HEK293 (cell line): ENCODE data around the gene PRKG1.
A peak's percentile ranks its signal among the peaks of the same experiment; 100 is the strongest.

Experiments
- KLF10 ChIP-seq: fragments of 450-650 bp; IDR thresholded peaks from 2 replicates; pipeline ENCODE4 v1.5.1; 2018; ENCODE audit warnings: missing biosample characterization, mild to moderate bottlenecking, missing genetic modification characterization
- MYNN ChIP-seq: fragments of 450-650 bp; formaldehyde crosslinking; IDR thresholded peaks from 2 replicates; pipeline ENCODE4 v1.5.1; 2016; ENCODE audit warnings: missing biosample characterization, missing genetic modification characterization, borderline replicate concordance
- OVOL3 ChIP-seq: fragments of 450-650 bp; formaldehyde crosslinking; IDR thresholded peaks from 2 replicates; pipeline ENCODE4 v1.5.1; 2016; ENCODE audit warnings: missing biosample characterization, missing genetic modification characterization
- TCF7L2 ChIP-seq: IDR thresholded peaks from 2 replicates; pipeline ENCODE4 v1.6.1; 2011; ENCODE audit warnings: low read depth, mild to moderate bottlenecking, inconsistent platforms, low read length, moderate library complexity, borderline replicate concordance
- YY1 ChIP-seq: fragments of 450-650 bp; formaldehyde crosslinking; IDR thresholded peaks from 2 replicates; pipeline ENCODE4 v1.5.1; 2018; ENCODE audit warnings: missing biosample characterization, missing genetic modification characterization
- YY2 ChIP-seq: fragments of 450-650 bp; formaldehyde crosslinking; IDR thresholded peaks from 2 replicates; pipeline ENCODE4 v1.5.1; 2016; ENCODE audit warnings: missing biosample characterization, missing genetic modification characterization
- ZEB2 ChIP-seq: fragments of 450-650 bp; formaldehyde crosslinking; IDR thresholded peaks from 2 replicates; pipeline ENCODE4 v1.5.1; 2016; ENCODE audit warnings: missing biosample characterization, missing genetic modification characterization
- ZNF10 ChIP-seq: fragments of 450-650 bp; formaldehyde crosslinking; IDR thresholded peaks from 2 replicates; pipeline ENCODE4 v1.5.1; 2017; ENCODE audit warnings: missing biosample characterization, missing genetic modification characterization
- ZNF184 ChIP-seq: fragments of 450-650 bp; IDR thresholded peaks from 2 replicates; pipeline ENCODE4 v1.5.1; 2018; ENCODE audit warnings: missing biosample characterization, mild to moderate bottlenecking, missing genetic modification characterization
- ZNF214 ChIP-seq: fragments of 450-650 bp; formaldehyde crosslinking; IDR thresholded peaks from 2 replicates; pipeline ENCODE4 v1.5.1; 2017; ENCODE audit warnings: missing biosample characterization, mild to moderate bottlenecking, missing genetic modification characterization, borderline replicate concordance
- ZNF341 ChIP-seq: fragments of 450-650 bp; formaldehyde crosslinking; IDR thresholded peaks from 2 replicates; pipeline ENCODE4; 2016; ENCODE audit warnings: low read depth, missing biosample characterization, missing genetic modification characterization
- ZNF394 ChIP-seq: fragments of 450-650 bp; formaldehyde crosslinking; IDR thresholded peaks from 2 replicates; pipeline ENCODE4 v1.5.1; 2016; ENCODE audit warnings: missing biosample characterization, missing genetic modification characterization, mild to moderate bottlenecking, moderate library complexity, borderline replicate concordance
- ZNF473 ChIP-seq: fragments of 450-650 bp; formaldehyde crosslinking; IDR thresholded peaks from 2 replicates; pipeline ENCODE4 v1.5.1; 2017; ENCODE audit warnings: missing biosample characterization, missing genetic modification characterization
- ZNF501 ChIP-seq: fragments of 450-650 bp; formaldehyde crosslinking; IDR thresholded peaks from 2 replicates; pipeline ENCODE4 v1.5.1; 2016; ENCODE audit warnings: missing biosample characterization, missing genetic modification characterization
- ZNF529 ChIP-seq: fragments of 450-650 bp; formaldehyde crosslinking; IDR thresholded peaks from 2 replicates; pipeline ENCODE4 v1.5.1; 2017; ENCODE audit warnings: missing genetic modification characterization, missing biosample characterization; ENCODE audit not compliant: insufficient replicate concordance
- ZNF548 ChIP-seq: fragments of 450-650 bp; formaldehyde crosslinking; IDR thresholded peaks from 2 replicates; pipeline ENCODE4 v1.5.1; 2016; ENCODE audit warnings: missing biosample characterization, missing genetic modification characterization
- ZNF558 ChIP-seq: fragments of 450-650 bp; formaldehyde crosslinking; IDR thresholded peaks from 2 replicates; pipeline ENCODE4 v1.5.1; 2016; ENCODE audit warnings: missing biosample characterization, missing genetic modification characterization
- ZNF629 ChIP-seq: fragments of 450-650 bp; formaldehyde crosslinking; IDR thresholded peaks from 2 replicates; pipeline ENCODE4 v1.5.1; 2017; ENCODE audit warnings: missing biosample characterization, missing genetic modification characterization
- ZSCAN23 ChIP-seq: fragments of 450-650 bp; formaldehyde crosslinking; IDR thresholded peaks from 2 replicates; pipeline ENCODE4 v1.5.1; 2016; ENCODE audit warnings: missing biosample characterization, missing genetic modification characterization
- TF ChIP-seq, protein P1 (sequence below): fragments of 450-650 bp; IDR thresholded peaks from 2 replicates; pipeline ENCODE4 v1.5.1; 2018; ENCODE audit warnings: missing biosample characterization, mild to moderate bottlenecking, missing genetic modification characterization
- TF ChIP-seq, protein P2 (sequence below): fragments of 450-650 bp; formaldehyde crosslinking; IDR thresholded peaks from 2 replicates; pipeline ENCODE4 v1.5.1; 2016; ENCODE audit warnings: missing biosample characterization, missing genetic modification characterization, borderline replicate concordance
- TF ChIP-seq, protein P3 (sequence below): fragments of 450-650 bp; formaldehyde crosslinking; IDR thresholded peaks from 2 replicates; pipeline ENCODE4 v1.5.1; 2016; ENCODE audit warnings: missing biosample characterization, missing genetic modification characterization
- TF ChIP-seq, protein P4 (sequence below): fragments of 450-650 bp; formaldehyde crosslinking; optimal IDR thresholded peaks from 2 replicates; pipeline ENCODE3; 2016; ENCODE audit warnings: missing biosample characterization, mild to moderate bottlenecking, missing genetic modification characterization
- TF ChIP-seq, protein P5 (sequence below): fragments of 450-650 bp; formaldehyde crosslinking; IDR thresholded peaks from 2 replicates; pipeline ENCODE4 v1.5.1; 2017; ENCODE audit warnings: missing biosample characterization, missing genetic modification characterization
- TF ChIP-seq, protein P6 (sequence below): fragments of 450-650 bp; formaldehyde crosslinking; IDR thresholded peaks from 2 replicates; pipeline ENCODE4 v1.5.1; 2017; ENCODE audit warnings: missing biosample characterization, mild to moderate bottlenecking, missing genetic modification characterization, moderate library complexity
- TF ChIP-seq, protein P7 (sequence below): fragments of 450-650 bp; formaldehyde crosslinking; IDR thresholded peaks from 2 replicates; pipeline ENCODE4 v1.5.1; 2016; ENCODE audit warnings: missing biosample characterization, missing genetic modification characterization
- TF ChIP-seq, protein P8 (sequence below): fragments of 450-650 bp; formaldehyde crosslinking; IDR thresholded peaks from 2 replicates; pipeline ENCODE4 v1.5.1; 2016; ENCODE audit warnings: missing biosample characterization, missing genetic modification characterization

PRKG1 gene

DNA sequence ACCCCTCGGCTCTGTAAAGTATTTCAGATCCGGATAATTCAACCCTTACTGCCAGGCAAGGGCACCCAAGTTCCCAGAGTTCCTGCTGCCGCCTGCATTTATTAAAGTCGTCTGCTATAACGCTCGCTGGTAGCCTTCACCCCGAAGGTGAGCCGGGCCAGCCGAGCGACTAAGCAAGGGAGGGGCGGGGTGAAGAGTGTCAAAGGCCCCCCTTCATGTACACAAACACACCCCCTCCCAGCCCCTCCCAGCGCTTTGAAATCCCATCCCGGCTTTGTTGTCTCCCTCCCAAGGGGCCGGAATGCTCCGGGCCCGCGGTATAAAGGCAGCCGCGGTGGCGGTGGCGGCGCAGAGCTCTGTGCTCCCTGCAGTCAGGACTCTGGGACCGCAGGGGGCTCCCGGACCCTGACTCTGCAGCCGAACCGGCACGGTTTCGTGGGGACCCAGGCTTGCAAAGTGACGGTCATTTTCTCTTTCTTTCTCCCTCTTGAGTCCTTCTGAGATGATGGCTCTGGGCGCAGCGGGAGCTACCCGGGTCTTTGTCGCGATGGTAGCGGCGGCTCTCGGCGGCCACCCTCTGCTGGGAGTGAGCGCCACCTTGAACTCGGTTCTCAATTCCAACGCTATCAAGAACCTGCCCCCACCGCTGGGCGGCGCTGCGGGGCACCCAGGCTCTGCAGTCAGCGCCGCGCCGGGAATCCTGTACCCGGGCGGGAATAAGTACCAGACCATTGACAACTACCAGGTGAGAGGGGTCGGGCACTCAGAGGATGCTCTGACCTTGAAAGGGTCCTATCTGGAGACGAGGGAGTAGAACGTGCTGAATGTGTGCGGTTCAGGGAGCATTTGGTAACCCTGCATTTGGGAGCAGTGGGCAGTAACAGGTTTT lies 1239.9 kb downstream of the PRKG1 start, which contains the start of gene DKK1 (continued):
- no peak for TF ChIP-seq YY2
- peak; percentile 74; the same call in 1 of the 2 replicates for TF ChIP-seq ZNF501 (tag by site-specific recombination)
- TF ChIP-seq ZNF548 (tag by site-specific recombination) = no peak
- TF ChIP-seq MYNN (tag by site-specific recombination) = peak; percentile 6; the same call in 1 of the 2 replicates
- TF ChIP-seq, protein P1, sequence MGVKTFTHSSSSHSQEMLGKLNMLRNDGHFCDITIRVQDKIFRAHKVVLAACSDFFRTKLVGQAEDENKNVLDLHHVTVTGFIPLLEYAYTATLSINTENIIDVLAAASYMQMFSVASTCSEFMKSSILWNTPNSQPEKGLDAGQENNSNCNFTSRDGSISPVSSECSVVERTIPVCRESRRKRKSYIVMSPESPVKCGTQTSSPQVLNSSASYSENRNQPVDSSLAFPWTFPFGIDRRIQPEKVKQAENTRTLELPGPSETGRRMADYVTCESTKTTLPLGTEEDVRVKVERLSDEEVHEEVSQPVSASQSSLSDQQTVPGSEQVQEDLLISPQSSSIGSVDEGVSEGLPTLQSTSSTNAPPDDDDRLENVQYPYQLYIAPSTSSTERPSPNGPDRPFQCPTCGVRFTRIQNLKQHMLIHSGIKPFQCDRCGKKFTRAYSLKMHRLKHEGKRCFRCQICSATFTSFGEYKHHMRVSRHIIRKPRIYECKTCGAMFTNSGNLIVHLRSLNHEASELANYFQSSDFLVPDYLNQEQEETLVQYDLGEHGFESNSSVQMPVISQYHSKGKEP (tag by site-specific recombination) = peak; percentile 32; the same call in 1 of the 2 replicates
- TF ChIP-seq, protein P2, sequence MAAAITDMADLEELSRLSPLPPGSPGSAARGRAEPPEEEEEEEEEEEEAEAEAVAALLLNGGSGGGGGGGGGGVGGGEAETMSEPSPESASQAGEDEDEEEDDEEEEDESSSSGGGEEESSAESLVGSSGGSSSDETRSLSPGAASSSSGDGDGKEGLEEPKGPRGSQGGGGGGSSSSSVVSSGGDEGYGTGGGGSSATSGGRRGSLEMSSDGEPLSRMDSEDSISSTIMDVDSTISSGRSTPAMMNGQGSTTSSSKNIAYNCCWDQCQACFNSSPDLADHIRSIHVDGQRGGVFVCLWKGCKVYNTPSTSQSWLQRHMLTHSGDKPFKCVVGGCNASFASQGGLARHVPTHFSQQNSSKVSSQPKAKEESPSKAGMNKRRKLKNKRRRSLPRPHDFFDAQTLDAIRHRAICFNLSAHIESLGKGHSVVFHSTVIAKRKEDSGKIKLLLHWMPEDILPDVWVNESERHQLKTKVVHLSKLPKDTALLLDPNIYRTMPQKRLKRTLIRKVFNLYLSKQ (tag by site-specific recombination) = no peak
- peak; percentile 83; the same call in 1 of the 2 replicates for TF ChIP-seq ZEB2
- TF ChIP-seq, protein P3, sequence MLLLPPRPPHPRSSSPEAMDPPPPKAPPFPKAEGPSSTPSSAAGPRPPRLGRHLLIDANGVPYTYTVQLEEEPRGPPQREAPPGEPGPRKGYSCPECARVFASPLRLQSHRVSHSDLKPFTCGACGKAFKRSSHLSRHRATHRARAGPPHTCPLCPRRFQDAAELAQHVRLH (tag by site-specific recombination) = peak; percentile 42; the same call in 1 of the 2 replicates
- TF ChIP-seq ZSCAN23 (tag by site-specific recombination) = no peak
- TF ChIP-seq TCF7L2 = peak; percentile 97
- TF ChIP-seq, protein P4, sequence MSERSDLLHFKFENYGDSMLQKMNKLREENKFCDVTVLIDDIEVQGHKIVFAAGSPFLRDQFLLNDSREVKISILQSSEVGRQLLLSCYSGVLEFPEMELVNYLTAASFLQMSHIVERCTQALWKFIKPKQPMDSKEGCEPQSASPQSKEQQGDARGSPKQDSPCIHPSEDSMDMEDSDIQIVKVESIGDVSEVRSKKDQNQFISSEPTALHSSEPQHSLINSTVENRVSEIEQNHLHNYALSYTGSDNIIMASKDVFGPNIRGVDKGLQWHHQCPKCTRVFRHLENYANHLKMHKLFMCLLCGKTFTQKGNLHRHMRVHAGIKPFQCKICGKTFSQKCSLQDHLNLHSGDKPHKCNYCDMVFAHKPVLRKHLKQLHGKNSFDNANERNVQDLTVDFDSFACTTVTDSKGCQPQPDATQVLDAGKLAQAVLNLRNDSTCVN (tag by site-specific recombination) = peak; percentile 57
- TF ChIP-seq, protein P5, sequence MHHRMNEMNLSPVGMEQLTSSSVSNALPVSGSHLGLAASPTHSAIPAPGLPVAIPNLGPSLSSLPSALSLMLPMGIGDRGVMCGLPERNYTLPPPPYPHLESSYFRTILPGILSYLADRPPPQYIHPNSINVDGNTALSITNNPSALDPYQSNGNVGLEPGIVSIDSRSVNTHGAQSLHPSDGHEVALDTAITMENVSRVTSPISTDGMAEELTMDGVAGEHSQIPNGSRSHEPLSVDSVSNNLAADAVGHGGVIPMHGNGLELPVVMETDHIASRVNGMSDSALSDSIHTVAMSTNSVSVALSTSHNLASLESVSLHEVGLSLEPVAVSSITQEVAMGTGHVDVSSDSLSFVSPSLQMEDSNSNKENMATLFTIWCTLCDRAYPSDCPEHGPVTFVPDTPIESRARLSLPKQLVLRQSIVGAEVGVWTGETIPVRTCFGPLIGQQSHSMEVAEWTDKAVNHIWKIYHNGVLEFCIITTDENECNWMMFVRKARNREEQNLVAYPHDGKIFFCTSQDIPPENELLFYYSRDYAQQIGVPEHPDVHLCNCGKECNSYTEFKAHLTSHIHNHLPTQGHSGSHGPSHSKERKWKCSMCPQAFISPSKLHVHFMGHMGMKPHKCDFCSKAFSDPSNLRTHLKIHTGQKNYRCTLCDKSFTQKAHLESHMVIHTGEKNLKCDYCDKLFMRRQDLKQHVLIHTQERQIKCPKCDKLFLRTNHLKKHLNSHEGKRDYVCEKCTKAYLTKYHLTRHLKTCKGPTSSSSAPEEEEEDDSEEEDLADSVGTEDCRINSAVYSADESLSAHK = no peak
- TF ChIP-seq OVOL3 (tag by site-specific recombination) = no peak
- TF ChIP-seq ZNF214 = no peak
- TF ChIP-seq YY1 (tag by site-specific recombination) = peak; percentile 46; the same call in 1 of the 2 replicates
- TF ChIP-seq, protein P6, sequence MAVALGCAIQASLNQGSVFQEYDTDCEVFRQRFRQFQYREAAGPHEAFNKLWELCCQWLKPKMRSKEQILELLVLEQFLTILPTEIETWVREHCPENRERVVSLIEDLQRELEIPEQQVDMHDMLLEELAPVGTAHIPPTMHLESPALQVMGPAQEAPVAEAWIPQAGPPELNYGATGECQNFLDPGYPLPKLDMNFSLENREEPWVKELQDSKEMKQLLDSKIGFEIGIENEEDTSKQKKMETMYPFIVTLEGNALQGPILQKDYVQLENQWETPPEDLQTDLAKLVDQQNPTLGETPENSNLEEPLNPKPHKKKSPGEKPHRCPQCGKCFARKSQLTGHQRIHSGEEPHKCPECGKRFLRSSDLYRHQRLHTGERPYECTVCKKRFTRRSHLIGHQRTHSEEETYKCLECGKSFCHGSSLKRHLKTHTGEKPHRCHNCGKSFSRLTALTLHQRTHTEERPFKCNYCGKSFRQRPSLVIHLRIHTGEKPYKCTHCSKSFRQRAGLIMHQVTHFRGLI = no peak
- peak; percentile 91 for TF ChIP-seq KLF10
- TF ChIP-seq, protein P7, sequence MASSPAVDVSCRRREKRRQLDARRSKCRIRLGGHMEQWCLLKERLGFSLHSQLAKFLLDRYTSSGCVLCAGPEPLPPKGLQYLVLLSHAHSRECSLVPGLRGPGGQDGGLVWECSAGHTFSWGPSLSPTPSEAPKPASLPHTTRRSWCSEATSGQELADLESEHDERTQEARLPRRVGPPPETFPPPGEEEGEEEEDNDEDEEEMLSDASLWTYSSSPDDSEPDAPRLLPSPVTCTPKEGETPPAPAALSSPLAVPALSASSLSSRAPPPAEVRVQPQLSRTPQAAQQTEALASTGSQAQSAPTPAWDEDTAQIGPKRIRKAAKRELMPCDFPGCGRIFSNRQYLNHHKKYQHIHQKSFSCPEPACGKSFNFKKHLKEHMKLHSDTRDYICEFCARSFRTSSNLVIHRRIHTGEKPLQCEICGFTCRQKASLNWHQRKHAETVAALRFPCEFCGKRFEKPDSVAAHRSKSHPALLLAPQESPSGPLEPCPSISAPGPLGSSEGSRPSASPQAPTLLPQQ = peak; percentile 55
- TF ChIP-seq ZNF629 = peak; percentile 42; the same call in 1 of the 2 replicates
- TF ChIP-seq ZNF529 (tag by site-specific recombination) = no peak
- 0 out of 2 replicates have a peak, but pooled peaks have one; percentile 35 for TF ChIP-seq ZNF394 (tag by site-specific recombination)
- peak; percentile 28; the same call in 1 of the 2 replicates for TF ChIP-seq ZNF184 (tag by site-specific recombination)
- TF ChIP-seq ZNF341 = peak; percentile 21; the same call in 1 of the 2 replicates
- TF ChIP-seq ZNF10 (tag by site-specific recombination) = no peak
- TF ChIP-seq ZNF558 (tag by site-specific recombination) = no peak
- TF ChIP-seq, protein P8, sequence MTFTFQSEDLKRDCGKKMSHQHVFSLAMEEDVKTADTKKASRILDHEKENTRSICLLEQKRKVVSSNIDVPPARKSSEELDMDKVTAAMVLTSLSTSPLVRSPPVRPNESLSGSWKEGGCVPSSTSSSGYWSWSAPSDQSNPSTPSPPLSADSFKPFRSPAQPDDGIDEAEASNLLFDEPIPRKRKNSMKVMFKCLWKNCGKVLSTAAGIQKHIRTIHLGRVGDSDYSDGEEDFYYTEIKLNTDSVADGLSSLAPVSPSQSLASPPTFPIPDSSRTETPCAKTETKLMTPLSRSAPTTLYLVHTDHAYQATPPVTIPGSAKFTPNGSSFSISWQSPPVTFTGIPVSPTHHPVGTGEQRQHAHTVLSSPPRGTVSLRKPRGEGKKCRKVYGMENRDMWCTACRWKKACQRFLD (tag by site-specific recombination) = no peak
- TF ChIP-seq ZNF473 (tag by site-specific recombination) = no peak
